ENCODE results near the gene PEF1. TPM values are rescaled to one million over a fixed set of nuclear protein-coding genes. Genes with fewer than 3 reads are reported as not detected.

PEF1 gene
- total and polyA plus RNA-seq, 7 donors: 52.9 to 87.4 (median 66.4) TPM

DNA sequence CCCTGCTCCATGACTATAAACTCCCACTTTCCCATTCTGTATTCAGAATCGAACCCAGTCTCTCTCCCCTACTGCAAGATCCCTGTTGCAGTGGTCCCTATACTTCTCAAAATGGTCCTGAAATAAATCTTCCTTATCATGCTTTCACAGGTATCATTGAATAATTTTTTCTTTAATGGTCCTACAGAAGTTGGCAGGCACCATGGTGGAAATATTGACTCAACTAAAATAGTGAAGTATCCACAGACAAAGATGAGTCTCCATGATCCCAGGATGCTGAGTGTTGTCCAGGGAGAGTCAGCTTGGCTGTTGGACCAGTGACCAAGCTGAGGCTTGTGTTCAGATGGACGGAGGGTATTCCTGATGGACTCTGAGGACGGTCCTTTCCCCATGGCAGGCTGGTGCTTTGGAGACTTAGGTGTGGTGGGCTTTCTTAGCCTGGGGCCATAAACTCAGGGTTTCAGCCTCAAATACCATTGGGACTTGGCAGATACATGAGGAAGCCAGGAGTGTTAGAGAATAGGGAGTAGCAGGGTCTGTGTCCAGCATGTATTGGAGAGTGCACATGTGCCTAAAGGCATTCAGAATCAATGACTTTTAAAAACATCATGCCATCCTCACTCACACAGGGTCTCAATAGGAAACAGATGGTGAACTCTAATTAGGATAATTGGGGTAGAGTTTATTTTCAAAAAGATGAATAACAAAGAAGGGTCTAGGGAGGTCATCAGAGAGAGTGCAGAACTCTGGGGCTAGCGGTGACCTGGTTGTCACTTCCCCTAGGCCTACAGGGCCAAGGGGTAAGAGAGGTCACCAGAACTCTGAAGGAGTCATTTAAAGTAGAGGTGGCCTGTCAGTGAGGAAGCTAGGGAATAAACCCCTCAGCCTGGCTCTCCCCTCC is 48.6 kb downstream of the PEF1 start:
- Histone ChIP-seq H3K27me3 (no peaks in the 10 kb centered on the region), H3K27ac (peak overlapping the region in 1 of 4 donors; percentile 14), H3K4me3 (no peak overlapping the region), H3K4me1 (peaks cover 0 to 10% (median 9%) of the 10 kb centered on the region in 4 donors), H3K36me3 (no peaks in the 10 kb centered on the region), H3K9me3 (no peaks in the 10 kb centered on the region)
- no peak for DNase-seq
- intact Hi-C loops (cut with DNase I): no loop called here
- TF ChIP-seq, protein P1, sequence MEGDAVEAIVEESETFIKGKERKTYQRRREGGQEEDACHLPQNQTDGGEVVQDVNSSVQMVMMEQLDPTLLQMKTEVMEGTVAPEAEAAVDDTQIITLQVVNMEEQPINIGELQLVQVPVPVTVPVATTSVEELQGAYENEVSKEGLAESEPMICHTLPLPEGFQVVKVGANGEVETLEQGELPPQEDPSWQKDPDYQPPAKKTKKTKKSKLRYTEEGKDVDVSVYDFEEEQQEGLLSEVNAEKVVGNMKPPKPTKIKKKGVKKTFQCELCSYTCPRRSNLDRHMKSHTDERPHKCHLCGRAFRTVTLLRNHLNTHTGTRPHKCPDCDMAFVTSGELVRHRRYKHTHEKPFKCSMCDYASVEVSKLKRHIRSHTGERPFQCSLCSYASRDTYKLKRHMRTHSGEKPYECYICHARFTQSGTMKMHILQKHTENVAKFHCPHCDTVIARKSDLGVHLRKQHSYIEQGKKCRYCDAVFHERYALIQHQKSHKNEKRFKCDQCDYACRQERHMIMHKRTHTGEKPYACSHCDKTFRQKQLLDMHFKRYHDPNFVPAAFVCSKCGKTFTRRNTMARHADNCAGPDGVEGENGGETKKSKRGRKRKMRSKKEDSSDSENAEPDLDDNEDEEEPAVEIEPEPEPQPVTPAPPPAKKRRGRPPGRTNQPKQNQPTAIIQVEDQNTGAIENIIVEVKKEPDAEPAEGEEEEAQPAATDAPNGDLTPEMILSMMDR (IDR thresholded peaks at IDR 0.05): no peak
- TF ChIP-seq EP300 (IDR thresholded peaks at IDR 0.05) (no peak), POLR2A (IDR thresholded peaks at IDR 0.05) (no peak), POLR2AphosphoS5 (IDR thresholded peaks at IDR 0.05) (no peak)
- WGBS, 2 donors: 82 to 92% methylated on average over 4 of the region's 4 CpGs

DNA sequence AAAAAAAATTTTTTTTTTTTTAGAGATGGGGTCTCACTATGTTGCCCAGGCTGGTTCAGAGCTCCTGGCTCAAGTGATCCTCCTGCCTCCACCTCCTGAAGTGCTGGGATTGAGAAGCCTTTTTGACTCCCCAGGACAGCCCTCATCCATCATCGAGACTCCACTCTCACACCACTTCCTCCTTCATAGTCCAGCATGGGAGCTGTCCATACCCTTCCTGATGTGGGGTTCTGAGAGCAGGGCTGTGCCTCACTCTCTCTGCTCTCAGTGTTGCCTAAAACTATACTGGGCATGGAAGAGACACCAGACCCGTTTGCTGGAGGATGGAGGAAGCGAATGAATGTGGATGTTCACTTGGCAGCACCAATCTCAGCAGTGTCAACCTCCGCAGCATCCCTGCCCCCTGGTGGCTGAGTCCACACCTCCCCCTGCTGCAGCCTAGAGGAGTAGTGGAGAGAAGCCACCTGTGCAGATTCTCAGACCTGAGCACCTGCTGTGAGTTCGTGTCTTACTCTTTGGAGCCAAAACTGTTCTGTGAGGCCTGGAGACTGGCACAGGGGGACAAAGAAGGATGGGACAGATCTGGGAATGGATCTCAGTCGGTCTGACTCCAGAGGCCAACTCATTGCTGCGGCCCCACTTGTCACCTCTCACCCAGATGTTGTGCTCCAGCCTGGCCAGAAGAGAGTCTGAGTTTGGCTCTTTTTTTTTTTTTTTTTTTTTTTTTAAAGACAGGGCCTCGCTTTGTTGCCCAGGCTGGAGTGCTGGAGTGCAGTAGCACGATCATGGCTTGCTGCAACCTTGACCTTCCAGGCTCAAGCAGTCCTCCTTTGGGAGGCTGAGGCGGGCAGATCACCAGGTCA is 50.7 kb downstream of the PEF1 start:
- H3K27ac ChIP-seq: no peak overlapping the region
- WGBS, 2 donors: 30 to 46% methylated on average over 10 of the region's 10 CpGs
- no peaks in the 10 kb centered on the region for H3K36me3 ChIP-seq
- intact Hi-C loops (cut with DNase I): loop anchor here (1.0 kb wide), 1 partner anchor 30 kb away; no protein-coding TSS in a partner anchor
- TF ChIP-seq, protein P1 (IDR thresholded peaks at IDR 0.05): peak; percentile 81 to 95 (median 88)
- TF ChIP-seq EP300 (IDR thresholded peaks at IDR 0.05) (no peak), POLR2AphosphoS5 (IDR thresholded peaks at IDR 0.05) (peak in 2 of 4 donors; percentile 48 to 51), POLR2A (IDR thresholded peaks at IDR 0.05) (no peak)
- DNase-seq: peak; percentile 87
- no peaks in the 10 kb centered on the region for H3K9me3 ChIP-seq
- H3K4me1 ChIP-seq: peaks cover 0 to 16% (median 13%) of the 10 kb centered on the region in 4 donors
- no peaks in the 10 kb centered on the region for H3K27me3 ChIP-seq
- no peak overlapping the region for H3K4me3 ChIP-seq

DNA sequence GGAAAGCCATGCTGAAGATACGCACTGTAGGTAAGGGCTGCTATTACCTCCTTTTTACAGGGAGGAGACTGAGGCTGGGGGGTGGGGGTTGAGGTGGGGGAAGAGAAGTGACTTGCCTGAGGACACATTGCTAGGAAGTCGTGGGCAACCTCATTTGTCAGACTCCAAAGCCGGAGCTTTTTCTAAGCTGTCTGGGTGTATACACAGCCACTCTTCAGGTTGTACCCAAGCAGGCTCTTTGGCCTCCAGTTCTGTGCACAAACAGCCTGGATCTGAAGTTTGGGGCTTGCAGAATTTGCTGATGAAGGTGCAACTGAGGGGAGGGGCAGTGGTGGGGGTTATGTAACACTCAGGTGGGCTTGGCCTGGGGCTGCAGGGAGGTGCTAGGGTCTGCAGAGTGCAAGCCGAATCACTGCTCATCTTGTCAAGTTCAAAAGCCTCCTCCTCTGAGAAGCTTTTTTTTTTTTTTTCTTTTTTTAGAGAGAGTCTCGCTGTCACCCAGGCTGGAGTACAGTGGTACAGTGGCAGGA is 51.5 kb downstream of the PEF1 start:
- no peaks in the 10 kb centered on the region for H3K9me3 ChIP-seq
- peak overlapping the region in 2 of 4 donors; percentile 95 to 96 for H3K27ac ChIP-seq
- no peaks in the 10 kb centered on the region for H3K27me3 ChIP-seq
- intact Hi-C loops (cut with DNase I): no loop called here
- TF ChIP-seq EP300 (IDR thresholded peaks at IDR 0.05) (no peak), POLR2AphosphoS5 (IDR thresholded peaks at IDR 0.05) (no peak), POLR2A (IDR thresholded peaks at IDR 0.05) (no peak)
- TF ChIP-seq, protein P1 (IDR thresholded peaks at IDR 0.05): no peak
- no peak overlapping the region for H3K4me3 ChIP-seq
- H3K36me3 ChIP-seq: no peaks in the 10 kb centered on the region
- DNase-seq: no peak
- H3K4me1 ChIP-seq: peaks cover 0 to 24% (median 21%) of the 10 kb centered on the region in 4 donors
- 80 to 87% methylated on average over 5 of the region's 5 CpGs for WGBS, 2 donors

DNA sequence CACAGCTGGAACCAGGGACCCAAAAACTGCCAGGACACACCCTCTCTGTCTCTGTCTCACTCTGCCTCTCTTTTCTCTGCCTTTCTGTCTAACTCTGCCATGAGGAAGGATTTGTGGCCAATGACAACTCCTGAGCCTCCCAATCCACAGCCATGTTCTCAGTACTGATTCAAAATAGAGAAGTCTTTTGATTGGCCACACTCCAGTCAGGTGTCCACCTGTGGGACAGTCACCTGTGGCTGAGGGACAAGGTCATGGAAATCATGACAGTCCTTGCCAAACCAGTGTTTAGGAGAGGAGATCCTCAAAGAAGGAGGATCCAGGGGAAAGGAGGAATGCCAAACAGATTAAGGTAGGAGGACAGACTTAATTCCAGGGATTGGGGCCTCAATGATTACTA is 52.5 kb downstream of the PEF1 start:
- peak overlapping the region; percentile 62 to 96 (median 87) for H3K27ac ChIP-seq
- H3K9me3 ChIP-seq: no peaks in the 10 kb centered on the region
- intact Hi-C loops (cut with DNase I): no loop called here

More for the DNA sequence above, 52.5 kb downstream of the PEF1 start:
- no peaks in the 10 kb centered on the region for H3K27me3 ChIP-seq
- H3K36me3 ChIP-seq: no peaks in the 10 kb centered on the region
- H3K4me1 ChIP-seq: peaks cover 0 to 35% (median 31%) of the 10 kb centered on the region in 4 donors
- H3K4me3 ChIP-seq: no peak overlapping the region
- DNase-seq: no peak
- TF ChIP-seq POLR2A (IDR thresholded peaks at IDR 0.05) (no peak), POLR2AphosphoS5 (IDR thresholded peaks at IDR 0.05) (no peak), EP300 (IDR thresholded peaks at IDR 0.05) (no peak)
- TF ChIP-seq, protein P1 (IDR thresholded peaks at IDR 0.05): no peak
